Liver (tissue), 9 donors: Measurements from ENCODE around the gene FSIP1. TPM values are rescaled to one million over a fixed set of nuclear protein-coding genes. Genes with fewer than 3 reads are reported as not detected.

Experiments
- DNase-seq: peaks from one replicate; pipeline ENCODE4 v3.0.0-alpha.2; 2017; ENCODE audit warnings: low spot score
- H3K27ac ChIP-seq, 2 donors: one replicate each; pipeline ENCODE4 v1.7.0; 2013; ENCODE audit warnings: inconsistent platforms in 2 of 2, low read length in 2 of 2, control low read depth in 1 of 2, low read depth in 1 of 2, mild to moderate bottlenecking in 1 of 2
- H3K27me3 ChIP-seq, 4 donors: one replicate each; pipeline versions ENCODE4 v1.6.1 to v1.7.0; 2013; ENCODE audit warnings: low read length in 3 of 4, inconsistent platforms in 1 of 4, mild to moderate bottlenecking in 1 of 4, moderate library complexity in 1 of 4; ENCODE audit not compliant: control insufficient read depth in 4 of 4, insufficient read depth in 4 of 4
- H3K36me3 ChIP-seq, 4 donors: one replicate each; pipeline versions ENCODE4 v1.6.1 to v1.7.0; 2013; ENCODE audit warnings: low read length in 3 of 4, mild to moderate bottlenecking in 3 of 4, low read depth in 1 of 4, moderate library complexity in 1 of 4; ENCODE audit not compliant: control insufficient read depth in 4 of 4, insufficient read depth in 3 of 4
- H3K4me1 ChIP-seq, 4 donors: one replicate each; pipeline versions ENCODE4 v1.6.1 to v1.7.0; 2013; ENCODE audit warnings: low read length in 3 of 4, mild to moderate bottlenecking in 3 of 4, moderate library complexity in 1 of 4; ENCODE audit not compliant: control insufficient read depth in 4 of 4, insufficient read depth in 4 of 4
- H3K4me3 ChIP-seq, 3 donors: one replicate each; pipeline versions ENCODE4 v1.6.1 to v1.7.0; 2013; ENCODE audit warnings: low read length in 3 of 3, control low read depth in 1 of 3, low read depth in 1 of 3, mild to moderate bottlenecking in 1 of 3
- H3K9ac ChIP-seq, 2 donors: one replicate each; pipeline ENCODE4 v1.7.0; 2013; ENCODE audit warnings: low read length in 2 of 2, mild to moderate bottlenecking in 2 of 2, moderate library complexity in 2 of 2, control low read depth in 1 of 2, low read depth in 1 of 2
- H3K9me3 ChIP-seq, 4 donors: one replicate each; pipeline versions ENCODE4 v1.6.1 to v1.7.0; 2013; ENCODE audit warnings: low read length in 3 of 4; ENCODE audit not compliant: control insufficient read depth in 4 of 4
- EGR1 ChIP-seq, 2 donors: IDR thresholded peaks; 2 replicates each; pipeline ENCODE4 v1.6.1; 2016 to 2018; ENCODE audit warnings: antibody characterized with exemption in 2 of 2, low read depth in 2 of 2
- FOXA1 ChIP-seq: IDR thresholded peaks from 2 replicates; pipeline ENCODE4 v1.6.1; 2016; ENCODE audit warnings: antibody characterized with exemption
- FOXA2 ChIP-seq: IDR thresholded peaks from 2 replicates; pipeline ENCODE4 v1.6.1; 2016; ENCODE audit warnings: antibody characterized with exemption
- GABPA ChIP-seq, 2 donors: IDR thresholded peaks in 1 of 2; conservative IDR thresholded peaks in 1 of 2; 2 replicates each; pipeline ENCODE4 v1.6.1; 2016; ENCODE audit warnings: antibody characterized with exemption in 2 of 2, mild to moderate bottlenecking in 1 of 2, moderate library complexity in 1 of 2
- HNF4A ChIP-seq, 2 donors: conservative IDR thresholded peaks; 2 replicates each; pipeline ENCODE4 v1.6.1; 2016; ENCODE audit warnings: antibody characterized with exemption in 2 of 2, mild to moderate bottlenecking in 2 of 2
- HNF4G ChIP-seq: IDR thresholded peaks from 2 replicates; pipeline ENCODE4 v1.6.1; 2016; ENCODE audit warnings: antibody characterized with exemption
- JUND ChIP-seq, 2 donors: IDR thresholded peaks; 2 replicates each; pipeline ENCODE4 v1.6.1; 2016; ENCODE audit warnings: antibody characterized with exemption in 2 of 2
- NR2F2 ChIP-seq: IDR thresholded peaks from 2 replicates; pipeline ENCODE4 v1.6.1; 2016; ENCODE audit warnings: antibody characterized with exemption
- RAD21 ChIP-seq, 2 donors: IDR thresholded peaks; 2 replicates each; pipeline ENCODE4 v1.6.1; 2016; ENCODE audit warnings: antibody characterized with exemption in 2 of 2, mild to moderate bottlenecking in 2 of 2
- RXRA ChIP-seq, 2 donors: IDR thresholded peaks; 2 replicates each; pipeline ENCODE4 v1.6.1; 2017 to 2018; ENCODE audit warnings: antibody characterized with exemption in 2 of 2, mild to moderate bottlenecking in 1 of 2
- SP1 ChIP-seq: IDR thresholded peaks from 2 replicates; pipeline ENCODE4 v1.6.1; 2018; ENCODE audit warnings: antibody characterized with exemption, mild to moderate bottlenecking
- TAF1 ChIP-seq: conservative IDR thresholded peaks from 2 replicates; pipeline ENCODE4 v1.6.1; 2016; ENCODE audit warnings: antibody characterized with exemption, mild to moderate bottlenecking
- YY1 ChIP-seq: IDR thresholded peaks from 2 replicates; pipeline ENCODE4 v1.6.1; 2016; ENCODE audit warnings: antibody characterized with exemption, mild to moderate bottlenecking
- WGBS: extraction: QIAGEN DNeasy Blood & Tissue Kit; methylation state at CpG from one replicate; pipeline ENCODE4 v1.1.7; 2013; 5-methylcytosine and 5-hydroxymethylcytosine counted together
- polyA plus RNA-seq, 2 donors: library from polyadenylated mRNA; stranded (reverse) in 1 of 2; unstranded in 1 of 2; fragments of 200-250 nt in 1 of 2; fragments of >200 nt in 1 of 2; fragmentation: Nextera tagmentation in 1 of 2; extraction: Ambion mirVana in 1 of 2; gene quantifications; one replicate each; pipeline versions ENCODE4 v1.2.1 to v1.2.3, GENCODE V29; 2013 to 2015
- total RNA-seq, 2 donors: library from RNA; depleted of rRNA; stranded (reverse); fragments of >200 nt; gene quantifications; one replicate each; pipeline ENCODE4 v1.2.3, GENCODE V29; 2014
- TF ChIP-seq, protein P1 (sequence below): IDR thresholded peaks from 2 replicates; pipeline ENCODE4 v1.6.1; 2016; ENCODE audit warnings: antibody characterized with exemption, mild to moderate bottlenecking
- TF ChIP-seq, protein P2 (sequence below): fragments of 150-350 bp; IDR thresholded peaks from 2 replicates; pipeline ENCODE4 v1.5.1; 2017; ENCODE audit warnings: improper control_type of control experiment, low read depth, low read length; ENCODE audit not compliant: missing input control
- TF ChIP-seq, protein P3 (sequence below): IDR thresholded peaks from 2 replicates; pipeline ENCODE4 v1.6.1; 2016; ENCODE audit warnings: antibody characterized with exemption
- TF ChIP-seq, protein P4 (sequence below): IDR thresholded peaks from 2 replicates; pipeline ENCODE4 v1.6.1; 2016; ENCODE audit warnings: antibody characterized with exemption
- TF ChIP-seq, protein P5 (sequence below): IDR thresholded peaks from 2 replicates; pipeline ENCODE4 v1.6.1; 2016; ENCODE audit warnings: antibody characterized with exemption
- donor health status: healthy.
- donor health status: healthy.
- donor health status: healthy.
- donor health status: healthy.
- donor health status: healthy.

The FSIP1 gene
- total and polyA plus RNA-seq, 4 donors = 0.05 to 0.29 (median 0.13) TPM

DNA sequence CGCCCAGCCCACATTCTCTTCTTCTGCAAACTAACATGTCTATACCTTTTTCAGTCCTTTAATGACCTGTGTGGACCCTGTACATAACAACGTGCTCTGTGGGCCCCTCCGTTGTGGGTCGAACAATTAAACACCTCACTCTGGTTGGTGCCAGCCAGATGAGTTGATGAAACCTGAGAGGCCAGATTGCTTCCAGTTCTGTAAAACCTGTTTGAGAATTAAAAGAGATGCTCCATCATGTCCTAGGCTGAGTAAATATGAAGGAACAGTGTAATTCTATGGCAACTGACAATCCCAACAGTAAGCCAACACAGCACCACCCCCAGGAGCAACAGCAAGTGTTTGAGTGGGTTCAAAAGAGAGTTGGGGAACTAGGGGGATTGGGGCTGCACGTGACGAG is 207.5 kb downstream of the FSIP1 start:
- no peak for DNase-seq
- Histone ChIP-seq H3K27ac (no peak overlapping the region), H3K4me1 (peaks cover 0 to 9% (median 5%) of the 10 kb centered on the region in 4 donors), H3K27me3 (peaks cover 0 to 8% (median 0%) of the 10 kb centered on the region in 4 donors), H3K4me3 (no peak overlapping the region), H3K36me3 (no peaks in the 10 kb centered on the region), H3K9ac (no peak overlapping the region), H3K9me3 (no peaks in the 10 kb centered on the region)
- no peak for TF ChIP-seq HNF4A (conservative IDR thresholded peaks at IDR 0.05)
- TF ChIP-seq YY1 = no peak
- TF ChIP-seq, protein P1, sequence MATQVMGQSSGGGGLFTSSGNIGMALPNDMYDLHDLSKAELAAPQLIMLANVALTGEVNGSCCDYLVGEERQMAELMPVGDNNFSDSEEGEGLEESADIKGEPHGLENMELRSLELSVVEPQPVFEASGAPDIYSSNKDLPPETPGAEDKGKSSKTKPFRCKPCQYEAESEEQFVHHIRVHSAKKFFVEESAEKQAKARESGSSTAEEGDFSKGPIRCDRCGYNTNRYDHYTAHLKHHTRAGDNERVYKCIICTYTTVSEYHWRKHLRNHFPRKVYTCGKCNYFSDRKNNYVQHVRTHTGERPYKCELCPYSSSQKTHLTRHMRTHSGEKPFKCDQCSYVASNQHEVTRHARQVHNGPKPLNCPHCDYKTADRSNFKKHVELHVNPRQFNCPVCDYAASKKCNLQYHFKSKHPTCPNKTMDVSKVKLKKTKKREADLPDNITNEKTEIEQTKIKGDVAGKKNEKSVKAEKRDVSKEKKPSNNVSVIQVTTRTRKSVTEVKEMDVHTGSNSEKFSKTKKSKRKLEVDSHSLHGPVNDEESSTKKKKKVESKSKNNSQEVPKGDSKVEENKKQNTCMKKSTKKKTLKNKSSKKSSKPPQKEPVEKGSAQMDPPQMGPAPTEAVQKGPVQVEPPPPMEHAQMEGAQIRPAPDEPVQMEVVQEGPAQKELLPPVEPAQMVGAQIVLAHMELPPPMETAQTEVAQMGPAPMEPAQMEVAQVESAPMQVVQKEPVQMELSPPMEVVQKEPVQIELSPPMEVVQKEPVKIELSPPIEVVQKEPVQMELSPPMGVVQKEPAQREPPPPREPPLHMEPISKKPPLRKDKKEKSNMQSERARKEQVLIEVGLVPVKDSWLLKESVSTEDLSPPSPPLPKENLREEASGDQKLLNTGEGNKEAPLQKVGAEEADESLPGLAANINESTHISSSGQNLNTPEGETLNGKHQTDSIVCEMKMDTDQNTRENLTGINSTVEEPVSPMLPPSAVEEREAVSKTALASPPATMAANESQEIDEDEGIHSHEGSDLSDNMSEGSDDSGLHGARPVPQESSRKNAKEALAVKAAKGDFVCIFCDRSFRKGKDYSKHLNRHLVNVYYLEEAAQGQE = no peak
- TF ChIP-seq FOXA2 = no peak
- TF ChIP-seq, protein P2, sequence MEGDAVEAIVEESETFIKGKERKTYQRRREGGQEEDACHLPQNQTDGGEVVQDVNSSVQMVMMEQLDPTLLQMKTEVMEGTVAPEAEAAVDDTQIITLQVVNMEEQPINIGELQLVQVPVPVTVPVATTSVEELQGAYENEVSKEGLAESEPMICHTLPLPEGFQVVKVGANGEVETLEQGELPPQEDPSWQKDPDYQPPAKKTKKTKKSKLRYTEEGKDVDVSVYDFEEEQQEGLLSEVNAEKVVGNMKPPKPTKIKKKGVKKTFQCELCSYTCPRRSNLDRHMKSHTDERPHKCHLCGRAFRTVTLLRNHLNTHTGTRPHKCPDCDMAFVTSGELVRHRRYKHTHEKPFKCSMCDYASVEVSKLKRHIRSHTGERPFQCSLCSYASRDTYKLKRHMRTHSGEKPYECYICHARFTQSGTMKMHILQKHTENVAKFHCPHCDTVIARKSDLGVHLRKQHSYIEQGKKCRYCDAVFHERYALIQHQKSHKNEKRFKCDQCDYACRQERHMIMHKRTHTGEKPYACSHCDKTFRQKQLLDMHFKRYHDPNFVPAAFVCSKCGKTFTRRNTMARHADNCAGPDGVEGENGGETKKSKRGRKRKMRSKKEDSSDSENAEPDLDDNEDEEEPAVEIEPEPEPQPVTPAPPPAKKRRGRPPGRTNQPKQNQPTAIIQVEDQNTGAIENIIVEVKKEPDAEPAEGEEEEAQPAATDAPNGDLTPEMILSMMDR = no peak
- no peak for TF ChIP-seq GABPA (IDR thresholded peaks at IDR 0.05 in 1 of 2, conservative IDR thresholded peaks at IDR 0.05 in 1 of 2)
- TF ChIP-seq, protein P3, sequence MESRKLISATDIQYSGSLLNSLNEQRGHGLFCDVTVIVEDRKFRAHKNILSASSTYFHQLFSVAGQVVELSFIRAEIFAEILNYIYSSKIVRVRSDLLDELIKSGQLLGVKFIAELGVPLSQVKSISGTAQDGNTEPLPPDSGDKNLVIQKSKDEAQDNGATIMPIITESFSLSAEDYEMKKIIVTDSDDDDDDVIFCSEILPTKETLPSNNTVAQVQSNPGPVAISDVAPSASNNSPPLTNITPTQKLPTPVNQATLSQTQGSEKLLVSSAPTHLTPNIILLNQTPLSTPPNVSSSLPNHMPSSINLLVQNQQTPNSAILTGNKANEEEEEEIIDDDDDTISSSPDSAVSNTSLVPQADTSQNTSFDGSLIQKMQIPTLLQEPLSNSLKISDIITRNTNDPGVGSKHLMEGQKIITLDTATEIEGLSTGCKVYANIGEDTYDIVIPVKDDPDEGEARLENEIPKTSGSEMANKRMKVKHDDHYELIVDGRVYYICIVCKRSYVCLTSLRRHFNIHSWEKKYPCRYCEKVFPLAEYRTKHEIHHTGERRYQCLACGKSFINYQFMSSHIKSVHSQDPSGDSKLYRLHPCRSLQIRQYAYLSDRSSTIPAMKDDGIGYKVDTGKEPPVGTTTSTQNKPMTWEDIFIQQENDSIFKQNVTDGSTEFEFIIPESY = no peak
- TF ChIP-seq, protein P4, sequence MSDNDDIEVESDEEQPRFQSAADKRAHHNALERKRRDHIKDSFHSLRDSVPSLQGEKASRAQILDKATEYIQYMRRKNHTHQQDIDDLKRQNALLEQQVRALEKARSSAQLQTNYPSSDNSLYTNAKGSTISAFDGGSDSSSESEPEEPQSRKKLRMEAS = no peak
- no peak for TF ChIP-seq SP1
- TF ChIP-seq NR2F2 = no peak
- no peak for TF ChIP-seq JUND (IDR thresholded peaks at IDR 0.05)
- TF ChIP-seq FOXA1 = no peak
- TF ChIP-seq HNF4G = no peak
- TF ChIP-seq RXRA (IDR thresholded peaks at IDR 0.05) = no peak
- TF ChIP-seq, protein P5, sequence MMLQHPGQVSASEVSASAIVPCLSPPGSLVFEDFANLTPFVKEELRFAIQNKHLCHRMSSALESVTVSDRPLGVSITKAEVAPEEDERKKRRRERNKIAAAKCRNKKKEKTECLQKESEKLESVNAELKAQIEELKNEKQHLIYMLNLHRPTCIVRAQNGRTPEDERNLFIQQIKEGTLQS = no peak
- no peak for TF ChIP-seq TAF1
- no peak for TF ChIP-seq RAD21 (IDR thresholded peaks at IDR 0.05)
- no peak for TF ChIP-seq EGR1 (IDR thresholded peaks at IDR 0.05; ENCODE audit: low read depth in 2 of 2)
- WGBS = 91% methylated on average over 6 of the region's 6 CpGs
